Kidney epithelial cell (primary cell): ENCODE results near the gene PGS1. TPM values are rescaled to one million over a fixed set of nuclear protein-coding genes. Genes with fewer than 3 reads are reported as not detected.

Experiments
- DNase-seq: peaks from one replicate; pipeline ENCODE4 v3.0.0-alpha.2; 2010; ENCODE audit warnings: low read depth
- H3K27me3 ChIP-seq: 2 replicates; pipeline ENCODE4 v1.6.0; 2011; ENCODE audit warnings: low read length; ENCODE audit not compliant: control insufficient read depth, insufficient read depth
- H3K36me3 ChIP-seq: 2 replicates; pipeline ENCODE4 v1.5.1; 2011; ENCODE audit warnings: low read length; ENCODE audit not compliant: control insufficient read depth, insufficient read depth
- H3K4me3 ChIP-seq: 2 replicates; pipeline ENCODE4 v1.5.1; 2011; ENCODE audit warnings: low read depth, mild to moderate bottlenecking, control low read depth, low read length
- CTCF ChIP-seq: IDR thresholded peaks from 2 replicates; pipeline ENCODE4 v1.5.1; 2011; ENCODE audit warnings: mild to moderate bottlenecking, moderate library complexity, low read length, control low read depth, inconsistent platforms; ENCODE audit not compliant: insufficient read depth, poor library complexity, severe bottlenecking
- total RNA-seq: library from RNA; depleted of rRNA; stranded (reverse); fragments of >200 nt; gene quantifications from 2 replicates; pipeline ENCODE4 v1.2.3, GENCODE V29; 2015

Gene PGS1
- total RNA-seq, 1 donor from 2014 or later: 34.5 TPM

GRCh38 chr17:78391051-78391431 is 12.6 kb downstream of the PGS1 start:
- peaks cover 2% of the 10 kb centered on the region for H3K36me3 ChIP-seq
- no peaks in the 10 kb centered on the region for H3K27me3 ChIP-seq
- no peak for TF ChIP-seq CTCF
- DNase-seq: no peak
- no peak overlapping the region for H3K4me3 ChIP-seq

GRCh38 chr17:78391843-78392242 is 13.4 kb downstream of the PGS1 start:
- no peak for DNase-seq
- Histone ChIP-seq H3K36me3 (peaks cover 2% of the 10 kb centered on the region), H3K27me3 (no peaks in the 10 kb centered on the region), H3K4me3 (no peak overlapping the region)
- no peak for TF ChIP-seq CTCF

DNA sequence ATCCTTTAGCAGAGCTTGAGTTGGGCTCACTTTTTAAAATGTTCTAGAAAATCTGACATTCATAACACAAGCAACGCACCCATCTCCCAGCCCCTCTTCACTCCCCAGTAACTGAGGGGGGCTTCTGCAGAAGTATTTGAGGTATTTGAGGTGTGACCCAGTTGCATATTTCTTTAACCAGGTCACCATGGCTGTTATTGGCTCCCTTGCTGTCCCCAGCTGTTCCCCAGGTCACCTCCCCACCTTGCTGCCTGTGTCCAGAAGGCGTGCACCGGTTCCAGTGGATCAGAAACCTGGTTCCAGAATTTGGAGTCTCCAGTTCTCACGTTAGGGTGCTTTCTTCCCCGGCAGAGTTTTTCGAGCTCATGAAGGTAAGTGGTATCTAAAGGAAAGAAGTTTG is 13.8 kb downstream of the PGS1 start:
- no peak for TF ChIP-seq CTCF
- Histone ChIP-seq H3K4me3 (no peak overlapping the region), H3K27me3 (no peaks in the 10 kb centered on the region), H3K36me3 (peaks cover 3% of the 10 kb centered on the region)
- DNase-seq: no peak

GRCh38 chr17:78393575-78393974 is 15.1 kb downstream of the PGS1 start:
- Histone ChIP-seq H3K36me3 (peaks cover 3% of the 10 kb centered on the region), H3K4me3 (no peak overlapping the region)
- TF ChIP-seq CTCF: no peak

DNA sequence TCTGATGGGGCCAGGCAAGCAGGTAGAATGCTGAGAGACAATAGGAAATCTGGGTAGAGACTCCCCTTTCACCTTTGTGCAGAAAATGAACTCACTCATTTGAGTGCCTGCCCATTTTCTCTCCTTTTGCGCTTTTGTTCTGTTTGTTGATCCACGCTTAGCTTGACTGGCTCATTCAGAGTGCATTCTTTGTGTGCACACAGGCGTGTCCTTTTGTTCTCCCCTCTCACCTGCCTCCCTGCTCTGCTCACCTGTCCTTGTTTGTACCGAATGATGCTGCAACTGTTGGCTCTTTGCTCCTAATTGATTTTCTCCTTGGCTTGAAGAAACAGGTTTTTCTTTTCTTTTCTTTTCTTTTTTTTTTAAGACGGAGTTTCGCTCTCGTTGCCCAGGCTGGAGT is 15.8 kb downstream of the PGS1 start:
- TF ChIP-seq CTCF: no peak
- no peak for DNase-seq
- peaks cover 6% of the 10 kb centered on the region for H3K36me3 ChIP-seq
- no peak overlapping the region for H3K4me3 ChIP-seq
- no peaks in the 10 kb centered on the region for H3K27me3 ChIP-seq

More at GRCh38 chr17:78393575-78393974, 15.1 kb downstream of the PGS1 start:
- H3K27me3 ChIP-seq: no peaks in the 10 kb centered on the region
- no peak for DNase-seq

DNA sequence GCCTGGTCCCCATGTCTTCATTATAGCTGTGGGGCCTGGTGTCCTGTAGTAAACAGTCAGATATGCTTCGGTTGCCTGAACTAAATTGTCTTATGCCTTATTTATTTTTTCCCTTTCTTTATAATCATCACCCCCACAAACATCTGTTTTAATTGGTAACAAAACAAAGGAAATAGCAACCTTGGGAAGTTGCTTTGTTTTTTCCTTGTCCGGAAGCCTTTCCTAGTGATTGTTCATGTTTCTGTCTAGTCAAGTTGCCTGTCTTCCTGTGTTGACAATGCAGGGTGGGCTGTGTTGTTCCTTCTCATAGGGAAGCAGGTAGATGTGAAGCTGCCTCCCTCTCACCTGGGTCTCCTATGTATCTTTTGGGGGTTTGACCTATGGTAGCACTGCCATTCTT is 16.7 kb downstream of the PGS1 start:
- no peak for DNase-seq
- TF ChIP-seq CTCF: no peak
- peaks cover 6% of the 10 kb centered on the region for H3K36me3 ChIP-seq
- H3K27me3 ChIP-seq: no peaks in the 10 kb centered on the region
- H3K4me3 ChIP-seq: no peak overlapping the region
